GM18858 (cell line): Measurements from ENCODE around the gene MRTFB.
"Not testable (repeated sequence)": the region's sequence is repeated elsewhere in the genome, so short reads cannot be mapped to it uniquely, and the experiment has no call there.

Experiments
- ATAC-seq: cut with Tn5 transposase; IDR thresholded peaks from one replicate; pipeline ENCODE4 v1.9.1; 2021; ENCODE audit not compliant: unreplicated experiment

The MRTFB gene

DNA sequence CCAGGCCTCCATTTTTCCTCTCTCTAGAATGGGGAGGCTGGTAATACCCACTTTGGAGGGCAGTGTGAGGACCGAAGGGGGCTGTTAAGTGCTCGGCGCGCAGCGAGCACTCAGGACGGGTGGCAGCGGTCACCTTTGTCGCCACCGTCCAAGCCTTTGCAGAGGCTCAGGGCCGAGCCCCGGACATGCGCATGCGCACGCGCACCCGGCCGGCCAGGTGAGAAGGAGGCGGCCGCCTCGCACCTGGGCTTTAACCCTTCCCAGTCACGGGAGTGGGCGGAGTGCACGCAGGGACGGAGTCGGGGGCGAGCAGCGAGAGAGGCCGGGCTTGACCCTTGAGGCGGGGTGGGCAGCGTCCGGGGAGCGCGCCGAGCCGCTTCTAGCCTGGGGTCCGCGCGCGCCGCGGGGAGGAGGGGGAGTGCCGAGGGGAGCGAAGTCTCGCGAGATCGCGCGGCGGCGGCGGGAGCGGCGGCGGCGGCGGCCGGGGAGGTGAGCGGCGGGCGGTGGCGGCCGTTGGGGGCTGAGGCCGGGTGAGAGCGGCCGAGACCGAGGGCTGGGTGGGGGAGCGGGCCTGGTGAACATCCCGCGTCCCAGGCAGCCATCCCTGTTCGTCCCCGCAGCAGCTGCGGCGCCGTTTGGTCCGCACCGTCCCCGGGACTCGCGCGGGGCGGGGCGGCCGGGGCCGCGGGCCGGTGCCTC, at the start of gene MRTFB:
TSS of gene MRTFB (plus strand) at position 443 of the 699 bp plus-strand sequence. CDS start 69,288 bp downstream, outside the sequence.
- peak; percentile 47 for ATAC-seq

DNA sequence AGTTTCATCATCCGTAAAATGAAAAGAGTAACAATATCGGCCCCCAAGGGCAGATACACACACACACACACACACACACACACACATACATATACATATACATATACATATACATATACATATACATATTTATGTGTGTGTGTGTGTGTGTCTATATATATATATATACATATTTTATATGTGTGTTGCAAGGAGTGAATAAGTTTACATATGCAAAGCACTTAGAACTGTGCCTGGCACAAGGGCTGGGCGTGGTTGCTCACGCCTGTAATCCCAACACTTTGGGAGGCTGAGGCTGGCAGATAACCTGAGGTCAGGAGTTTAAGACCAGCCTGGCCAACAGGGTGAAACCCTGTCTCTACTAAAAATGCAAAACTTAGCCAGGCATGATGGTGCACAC, 47.6 kb upstream of the MRTFB start:
- ATAC-seq: not testable (repeated sequence)

DNA sequence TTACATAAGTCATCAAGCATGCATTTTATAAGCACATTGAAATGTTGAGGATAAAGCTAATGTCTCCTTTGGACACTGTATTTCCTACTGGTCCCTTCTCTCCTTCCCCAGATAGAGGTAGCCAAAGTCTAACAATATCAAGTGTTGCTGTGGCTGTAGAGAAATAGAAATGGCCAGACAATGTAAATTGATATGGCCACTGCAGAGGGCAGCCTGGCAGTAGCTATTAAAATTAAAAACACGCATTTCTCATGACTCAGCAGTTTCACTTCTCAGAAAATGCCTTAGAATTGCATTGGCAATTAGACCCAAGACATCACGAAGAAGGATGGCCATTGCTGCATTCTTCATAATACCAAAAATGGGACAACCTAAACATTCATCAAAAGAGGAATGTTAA, 46.8 kb upstream of the MRTFB start:
- ATAC-seq: no peak

GRCh38 chr16:14026572-14027285, 44.4 kb upstream of the MRTFB start:
- no peak for ATAC-seq

DNA sequence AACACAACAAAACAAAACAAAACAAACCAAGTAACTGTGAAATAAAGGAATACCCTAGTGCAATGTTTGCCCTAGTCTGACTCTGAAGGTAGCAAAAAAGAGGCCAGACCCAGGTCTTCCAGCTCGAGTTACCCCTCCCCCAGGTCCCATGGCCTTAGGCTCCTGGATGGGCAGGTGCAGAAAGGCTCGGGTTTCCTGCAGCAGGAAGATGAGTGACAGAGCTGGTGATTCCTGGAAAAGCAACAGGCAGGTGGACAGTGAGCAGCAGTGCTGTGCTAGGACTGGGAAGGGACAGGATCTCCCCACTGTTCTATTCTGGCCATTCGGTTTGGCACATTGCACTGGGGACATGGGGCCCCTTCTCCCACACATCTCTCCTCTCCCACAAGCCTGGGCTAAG, 42.9 kb upstream of the MRTFB start:
- ATAC-seq: no peak

- ATAC-seq: no peak
These were observed 41.5 kb upstream of the MRTFB start for GRCh38 chr16:14029658-14030057.

GRCh38 chr16:14035092-14035491, 36.0 kb upstream of the MRTFB start:
- no peak for ATAC-seq

GRCh38 chr16:14036889-14037288, 34.2 kb upstream of the MRTFB start:
- ATAC-seq: no peak

- no peak for ATAC-seq
These were observed 33.2 kb upstream of the MRTFB start for GRCh38 chr16:14037960-14038359.

DNA sequence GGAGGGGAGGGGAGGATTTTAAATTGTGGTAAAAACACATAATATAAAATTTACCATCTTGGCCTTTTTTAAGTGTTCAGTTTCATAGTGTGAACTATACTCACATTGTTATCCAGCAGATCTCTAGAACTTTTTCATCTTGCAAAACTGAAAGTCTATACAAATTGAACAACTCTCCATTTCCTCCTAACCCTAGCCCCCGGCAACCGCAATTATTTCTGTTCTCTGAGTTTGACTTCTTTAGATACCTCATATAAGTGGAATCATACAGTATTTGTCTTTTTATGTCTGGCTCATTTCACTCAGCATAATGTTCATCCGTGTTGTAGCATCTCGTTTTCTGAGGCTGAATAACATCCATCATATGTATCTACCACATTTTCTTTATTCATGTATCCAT, 30.0 kb upstream of the MRTFB start:
- ATAC-seq: no peak

GRCh38 chr16:14042706-14043105, 28.4 kb upstream of the MRTFB start:
- ATAC-seq: no peak

- no peak for ATAC-seq
These were observed 27.8 kb upstream of the MRTFB start for GRCh38 chr16:14043278-14043677.

GRCh38 chr16:14043793-14044192, 27.3 kb upstream of the MRTFB start:
- no peak for ATAC-seq

DNA sequence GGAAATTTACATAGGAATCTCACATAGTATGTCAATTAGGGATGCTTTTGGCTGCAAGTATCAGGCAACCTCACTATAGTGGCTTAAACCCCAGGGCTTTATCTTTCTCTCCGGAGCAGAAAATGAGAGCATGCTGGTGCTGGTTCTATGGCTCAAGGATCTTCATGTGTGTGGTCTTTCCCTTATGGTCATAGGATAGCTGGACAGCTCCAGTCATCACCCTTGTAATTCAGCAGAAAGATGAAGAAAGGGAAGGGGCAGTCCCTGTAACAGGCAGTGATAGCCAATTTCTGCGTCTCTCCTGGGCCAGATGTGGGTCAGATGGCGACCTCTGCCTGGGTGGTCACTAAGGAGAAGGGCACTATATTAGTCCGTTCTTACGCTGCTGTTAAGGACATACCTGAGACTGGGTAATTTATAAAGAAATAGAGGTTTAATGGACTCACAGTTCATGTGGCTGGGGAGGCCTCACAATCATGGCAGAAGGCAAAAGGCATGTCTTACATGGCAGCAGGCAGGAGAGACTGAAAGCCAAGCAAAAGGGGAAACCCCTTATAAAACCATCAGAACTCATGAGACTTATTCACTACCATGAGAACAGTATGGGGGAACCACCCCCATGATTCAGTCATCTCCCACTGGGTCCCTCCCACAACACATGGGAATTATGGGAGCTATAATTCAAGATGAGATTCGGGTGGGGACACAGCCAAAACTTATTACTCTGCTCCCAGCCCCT, 23.8 kb upstream of the MRTFB start:
- not testable (repeated sequence) for ATAC-seq

GRCh38 chr16:14050291-14051027, 20.7 kb upstream of the MRTFB start:
- no peak for ATAC-seq

GRCh38 chr16:14051103-14051729, 19.9 kb upstream of the MRTFB start:
- ATAC-seq: no peak

DNA sequence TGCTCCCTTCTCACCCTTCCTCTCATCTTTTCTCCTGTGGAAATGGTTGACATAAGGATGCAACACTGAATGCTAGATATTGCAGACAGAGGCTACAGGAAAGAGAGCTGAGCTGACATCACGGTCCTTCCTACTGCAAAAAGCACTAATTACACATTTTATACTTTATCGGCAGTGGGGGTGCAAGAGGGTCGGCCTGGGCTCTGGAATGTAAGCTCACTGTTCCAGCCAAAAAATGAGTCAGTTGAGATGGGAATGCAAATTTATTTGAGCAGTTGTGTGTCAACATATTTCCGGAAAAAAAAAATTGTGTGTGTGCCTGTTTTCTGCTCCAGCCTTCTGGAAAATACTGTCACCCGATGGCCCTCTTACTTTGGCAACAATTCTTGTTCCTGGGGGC, 14.1 kb upstream of the MRTFB start:
- ATAC-seq: no peak

- ATAC-seq: no peak
These were observed 13.2 kb upstream of the MRTFB start for GRCh38 chr16:14057878-14058382.

DNA sequence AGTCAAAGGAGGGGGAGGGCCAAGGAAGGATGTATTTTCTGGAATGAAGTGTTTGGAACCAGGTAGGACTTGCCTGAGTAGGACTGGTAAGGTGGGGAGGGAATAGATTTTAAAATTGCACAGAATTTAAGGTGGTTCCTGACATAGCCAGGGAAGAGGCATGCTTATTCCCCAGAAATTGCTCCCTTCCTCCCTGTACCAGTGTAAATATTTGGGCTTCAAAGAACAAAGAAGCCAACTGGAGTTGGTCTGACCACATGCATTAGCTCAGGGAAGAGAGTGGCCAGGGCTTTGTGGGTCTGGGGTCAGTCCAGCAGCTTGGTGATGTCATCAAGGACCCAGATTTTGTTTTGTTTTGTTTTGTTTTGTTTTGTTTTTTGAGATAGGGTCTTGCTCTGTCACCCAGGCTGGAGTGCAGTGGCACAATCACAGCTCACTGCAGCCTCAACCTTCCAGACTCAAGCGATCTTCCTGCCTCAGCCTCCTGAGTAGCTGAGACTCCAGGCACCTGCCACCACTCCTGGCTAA, 9.3 kb upstream of the MRTFB start:
- no peak for ATAC-seq

GRCh38 chr16:14062261-14062660, 8.9 kb upstream of the MRTFB start:
- no peak for ATAC-seq
